NCI-H748 treated with DMSO at 0.1 percent for 48 hours (cell line): ENCODE measurements around the gene RNF121.

Experiments used
- DNase-seq: peaks from one replicate; lab custom pipeline; 2025; lab: John Stamatoyannopoulos, UW

Gene RNF121

GRCh38 chr11:71934213-71934612, 5.4 kb downstream of the RNF121 start:
- DNase-seq = no peak

- no peak for DNase-seq
These were observed 6.6 kb downstream of the RNF121 start for GRCh38 chr11:71935338-71935925.

GRCh38 chr11:71936825-71937224, 8.0 kb downstream of the RNF121 start:
- no peak for DNase-seq

GRCh38 chr11:71937826-71938225, 9.0 kb downstream of the RNF121 start:
- DNase-seq = no peak

- no peak for DNase-seq
These were observed 11.8 kb downstream of the RNF121 start for GRCh38 chr11:71940561-71941219.

GRCh38 chr11:71946144-71946571, 17.3 kb downstream of the RNF121 start:
- no peak for DNase-seq

GRCh38 chr11:71947498-71947897, 18.7 kb downstream of the RNF121 start:
- DNase-seq = no peak

- no peak for DNase-seq
These were observed 19.6 kb downstream of the RNF121 start for GRCh38 chr11:71948314-71949027.

- no peak for DNase-seq
These were observed 20.2 kb downstream of the RNF121 start for GRCh38 chr11:71949034-71949433.

GRCh38 chr11:71951741-71952310, 23.0 kb downstream of the RNF121 start:
- no peak for DNase-seq

GRCh38 chr11:71955898-71956456, 27.1 kb downstream of the RNF121 start:
- DNase-seq = no peak

- no peak for DNase-seq
These were observed 33.7 kb downstream of the RNF121 start for GRCh38 chr11:71962428-71963038.

GRCh38 chr11:71963468-71963867, 34.6 kb downstream of the RNF121 start:
- no peak for DNase-seq

GRCh38 chr11:71964641-71965040, 35.8 kb downstream of the RNF121 start:
- DNase-seq = no peak

- DNase-seq = no peak
These were observed 42.8 kb downstream of the RNF121 start for GRCh38 chr11:71971680-71972079.

- DNase-seq = no peak
These were observed 47.7 kb downstream of the RNF121 start for GRCh38 chr11:71976551-71976950.

GRCh38 chr11:71977090-71977489, 48.2 kb downstream of the RNF121 start:
- no peak for DNase-seq

- DNase-seq = peak; percentile 23
These were observed 49.0 kb downstream of the RNF121 start for GRCh38 chr11:71977743-71978418.

GRCh38 chr11:71979094-71979493, 50.2 kb downstream of the RNF121 start:
- no peak for DNase-seq

GRCh38 chr11:71979602-71980001, 50.8 kb downstream of the RNF121 start:
- no peak for DNase-seq

GRCh38 chr11:71986131-71986530, 57.3 kb downstream of the RNF121 start:
- DNase-seq = no peak

GRCh38 chr11:71987521-71987920, 58.7 kb downstream of the RNF121 start:
- DNase-seq = no peak
